Raji (cell line): Measurements from ENCODE around the gene RHBG.

Experiments
- POLR2A ChIP-seq: IDR thresholded peaks from 2 replicates; pipeline ENCODE4 v1.6.1; 2011; ENCODE audit warnings: low read depth, low read length, control low read depth; ENCODE audit not compliant: insufficient read depth

RHBG gene

DNA sequence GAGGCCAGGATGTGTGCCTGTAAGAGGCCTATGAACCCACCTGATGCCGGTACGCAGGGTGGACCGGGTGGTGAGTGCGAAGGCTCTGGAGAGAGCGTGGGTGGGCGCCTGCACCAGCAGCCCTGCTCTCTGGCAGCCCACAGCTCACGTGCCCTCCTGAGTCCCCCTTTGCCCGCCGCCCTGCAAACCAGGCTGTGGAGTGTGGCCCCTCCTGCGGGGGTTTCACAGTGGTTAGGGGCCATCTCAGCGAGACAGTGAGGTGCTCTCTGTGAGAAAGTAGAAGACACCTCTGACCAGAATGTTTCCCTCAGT is 22.3 kb downstream of the RHBG start:
- TF ChIP-seq POLR2A, result no peak

DNA sequence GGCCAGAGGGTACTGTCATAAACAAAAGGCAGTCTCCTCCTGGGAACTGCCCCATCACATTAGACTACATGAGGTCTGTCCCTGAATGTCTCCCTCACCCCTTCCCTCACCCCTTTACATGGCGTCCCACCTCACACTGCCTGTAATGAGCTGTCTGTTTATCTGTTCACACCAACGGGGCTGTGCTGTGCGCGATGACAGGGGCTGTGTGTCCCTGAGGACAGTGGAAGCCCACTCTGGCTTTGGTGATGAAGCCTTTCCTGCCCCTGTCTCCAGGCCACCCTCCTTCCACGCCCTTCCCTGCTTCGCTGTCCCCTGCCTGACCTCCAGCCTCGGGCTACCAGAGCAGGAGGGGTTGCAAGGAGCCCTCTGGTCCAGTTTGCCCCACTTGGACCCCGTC is 22.7 kb downstream of the RHBG start:
- no peak for TF ChIP-seq POLR2A

DNA sequence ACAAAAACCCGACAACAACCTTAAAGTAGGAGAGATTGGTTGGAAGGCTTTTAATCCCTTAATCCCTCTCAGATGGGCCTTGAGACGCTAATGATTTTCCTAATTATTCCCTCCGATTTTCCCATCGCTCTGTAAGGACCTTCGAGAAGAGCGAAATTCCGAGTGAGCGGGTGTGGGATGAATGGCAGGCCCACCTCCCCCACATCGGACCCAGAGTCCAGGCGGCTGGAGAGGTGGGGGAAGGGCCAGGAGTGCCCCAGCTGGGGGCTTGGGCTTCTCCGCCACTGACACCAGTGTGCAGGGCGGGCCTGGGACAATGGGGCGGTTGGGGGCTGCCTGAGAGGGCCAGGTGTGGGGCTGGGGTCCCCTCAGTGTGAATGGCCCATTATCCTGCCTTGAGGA is 23.4 kb downstream of the RHBG start:
- no peak for TF ChIP-seq POLR2A

DNA sequence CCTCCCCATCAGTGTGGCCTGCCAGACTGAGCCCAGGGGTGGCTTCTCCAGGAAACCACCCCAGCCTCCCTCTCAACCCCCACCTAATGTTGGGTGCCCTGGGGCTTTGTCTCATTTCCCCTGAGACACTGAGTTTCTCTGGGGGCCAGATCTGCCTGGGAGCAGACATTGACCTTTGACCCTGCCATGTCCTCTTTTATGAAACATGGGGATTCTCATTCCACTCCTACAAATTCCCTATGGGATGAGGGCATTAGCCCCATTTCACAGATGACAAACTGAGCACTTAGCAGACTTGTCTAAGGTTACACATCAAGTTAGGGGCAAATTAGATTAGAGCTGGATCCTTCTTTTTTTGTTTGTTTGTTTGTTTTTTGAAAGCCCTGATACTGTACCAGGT is 24.1 kb downstream of the RHBG start:
- TF ChIP-seq POLR2A, result no peak

DNA sequence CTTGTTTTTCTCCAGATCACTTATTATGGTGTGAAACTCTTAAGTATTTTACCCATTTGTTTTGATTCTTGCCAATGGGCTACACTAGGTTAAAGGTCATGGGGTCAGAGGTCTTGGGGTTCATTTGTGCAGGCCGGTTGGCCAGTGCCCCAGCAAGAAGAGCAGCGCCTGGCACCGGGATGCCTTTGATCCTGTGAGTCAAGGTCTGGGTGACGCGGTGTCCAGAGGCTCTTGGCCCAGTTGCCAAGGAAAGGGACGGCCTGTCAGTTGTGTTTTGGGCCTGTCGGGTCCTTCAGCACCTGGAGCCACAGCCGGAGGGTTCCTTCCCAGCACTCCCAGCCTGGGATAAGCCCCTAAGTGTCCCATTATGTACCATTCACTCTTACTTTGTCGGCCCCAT is 25.1 kb downstream of the RHBG start:
- no peak for TF ChIP-seq POLR2A

DNA sequence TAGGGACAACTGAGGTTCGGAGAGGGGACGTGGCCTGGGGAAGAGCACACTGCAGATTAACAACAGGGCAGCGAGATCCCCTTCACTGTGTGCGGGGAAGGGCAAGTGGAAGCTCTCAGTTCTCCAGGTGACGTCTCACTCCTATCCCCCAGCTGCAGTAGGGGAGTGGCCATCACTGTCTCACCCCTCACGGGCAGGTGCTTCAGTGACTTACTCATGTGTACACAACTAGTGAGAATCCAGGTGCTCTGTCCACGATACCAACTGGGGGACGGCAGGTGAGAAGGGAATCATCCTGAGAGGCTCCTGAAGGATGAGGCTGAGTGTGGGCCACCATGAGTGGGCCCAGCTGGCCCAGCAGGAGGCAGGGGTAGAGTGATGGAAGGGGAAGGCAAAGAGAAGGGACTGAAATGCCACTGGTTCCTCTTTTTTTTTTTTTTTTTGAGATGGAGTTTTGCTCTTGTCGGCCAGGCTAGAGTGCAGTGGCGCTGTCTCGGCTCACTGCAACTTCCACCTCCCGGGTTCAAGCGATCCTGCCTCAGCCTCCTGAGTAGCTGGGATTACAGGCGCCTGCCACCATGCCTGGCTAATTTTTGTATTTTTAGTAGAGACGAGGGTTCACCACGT is 25.9 kb downstream of the RHBG start:
- no peak for TF ChIP-seq POLR2A

DNA sequence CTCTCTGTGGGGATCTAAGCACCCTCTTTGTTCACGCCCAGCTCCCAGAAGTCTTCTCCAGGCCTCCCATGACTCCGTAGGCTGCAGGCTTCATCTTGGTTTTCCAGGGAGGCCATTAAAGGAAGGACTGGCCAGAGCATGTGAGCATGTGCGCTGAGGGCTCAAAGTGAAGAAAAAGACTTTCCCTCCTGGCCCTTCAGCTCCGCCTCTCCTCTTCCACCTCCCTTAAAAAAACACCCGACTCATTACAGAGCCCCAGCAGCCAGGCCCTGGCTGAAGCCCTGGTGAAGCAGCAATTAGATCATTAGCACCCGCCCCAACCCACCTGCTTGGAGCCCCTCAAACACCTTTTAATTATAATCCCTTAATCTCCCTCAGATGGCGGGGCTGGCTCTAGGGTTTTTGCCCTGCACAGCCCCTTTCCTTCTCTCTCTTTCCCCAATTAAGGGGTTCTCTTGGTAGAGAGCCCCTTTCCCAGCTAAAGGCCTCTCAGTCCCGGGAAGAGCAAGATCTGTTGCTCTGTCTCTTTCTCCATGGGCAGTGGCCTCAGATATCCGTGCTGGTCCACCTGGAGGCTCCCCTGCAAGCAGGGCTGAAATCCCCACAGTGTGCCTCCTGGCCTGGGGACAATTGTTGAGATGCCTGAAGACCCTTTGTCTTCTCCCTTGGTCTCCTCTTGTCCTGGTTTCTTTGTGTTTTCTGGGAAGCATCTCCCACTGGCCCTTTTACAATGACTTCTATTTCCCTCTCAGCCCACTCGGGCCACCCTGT is 30.5 kb downstream of the RHBG start:
- TF ChIP-seq POLR2A, result no peak

DNA sequence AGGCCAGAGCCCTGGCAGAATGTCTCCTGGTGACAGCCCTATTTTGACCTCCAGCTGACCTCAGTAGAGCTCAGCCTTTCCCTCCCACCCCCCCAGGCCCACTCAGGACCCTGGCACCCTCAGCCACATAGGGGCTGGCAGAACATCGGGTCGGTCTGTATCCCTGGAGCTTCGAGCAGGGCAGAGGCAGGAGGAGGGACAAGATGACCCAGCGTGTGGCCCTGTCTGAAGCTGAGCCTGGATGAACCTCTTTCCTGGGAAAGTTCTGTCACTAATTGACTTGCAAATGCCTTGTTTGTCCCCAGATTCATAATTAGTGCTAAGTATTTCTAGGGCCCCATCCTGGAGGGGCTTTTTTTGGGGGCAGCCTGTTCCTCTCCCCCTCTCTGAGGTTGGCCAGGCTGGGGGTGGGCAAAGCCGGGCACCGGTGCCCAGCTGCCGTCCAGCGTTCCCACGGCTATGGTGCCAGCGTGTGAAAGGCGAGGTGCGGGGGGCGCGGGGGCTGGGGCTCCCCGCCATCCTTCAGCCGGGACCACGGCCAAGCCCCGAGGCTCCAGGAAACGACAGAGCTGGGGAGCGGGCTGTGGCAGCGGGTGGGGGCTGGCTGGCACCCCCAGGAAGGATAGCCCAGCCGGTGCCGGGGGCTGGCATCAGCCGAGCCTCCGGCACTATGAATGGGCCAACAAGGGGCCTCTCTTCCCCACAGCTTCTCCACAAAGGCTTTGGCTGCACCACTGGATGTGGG is 31.4 kb downstream of the RHBG start:
- no peak for TF ChIP-seq POLR2A

DNA sequence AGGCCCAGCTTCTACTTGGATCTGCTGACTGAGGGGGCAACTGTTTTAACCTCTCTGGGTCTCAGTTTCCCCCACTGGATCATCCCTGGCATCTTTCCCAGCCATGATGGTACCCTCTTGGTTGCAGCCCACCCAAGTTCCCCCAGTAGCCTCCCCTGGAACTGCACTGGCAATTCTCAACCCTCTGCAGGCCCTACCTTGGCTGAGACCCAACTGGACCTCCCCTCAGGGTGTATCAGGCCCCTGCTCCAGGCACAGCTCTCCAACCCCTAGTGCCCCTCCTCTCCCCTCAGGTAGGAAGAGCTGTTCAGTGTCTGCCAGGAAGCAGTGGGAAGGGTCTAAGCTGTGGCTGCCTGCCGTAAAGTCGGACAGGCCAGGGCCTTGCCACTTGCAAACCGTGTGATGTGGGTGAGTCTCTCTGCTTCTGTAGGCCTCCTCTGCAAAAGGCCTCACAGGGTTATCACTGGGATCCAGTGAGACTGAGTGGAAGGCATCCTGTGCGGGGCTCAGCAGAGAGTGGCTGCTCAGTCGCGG is 32.1 kb downstream of the RHBG start:
- TF ChIP-seq POLR2A, result no peak

DNA sequence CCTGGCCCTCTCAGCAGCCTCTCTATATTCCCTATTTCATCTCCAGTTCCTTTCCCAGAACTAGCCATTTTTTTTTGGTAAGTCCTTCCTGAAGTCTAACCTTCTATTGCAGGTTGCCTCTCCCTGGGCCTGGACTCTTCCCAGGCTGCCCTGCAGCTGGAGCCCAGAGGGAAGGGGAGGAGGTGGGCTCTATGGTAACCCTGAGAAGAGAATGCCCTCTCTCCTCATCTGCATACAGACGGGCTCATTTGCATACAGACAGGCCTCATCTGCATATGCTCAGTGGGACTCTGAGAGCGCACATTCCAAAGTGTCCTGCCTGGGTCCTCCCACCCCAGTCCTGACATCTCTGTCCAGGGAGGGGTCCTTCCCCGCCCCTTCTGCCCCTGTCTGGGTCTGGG is 32.7 kb downstream of the RHBG start:
- no peak for TF ChIP-seq POLR2A

DNA sequence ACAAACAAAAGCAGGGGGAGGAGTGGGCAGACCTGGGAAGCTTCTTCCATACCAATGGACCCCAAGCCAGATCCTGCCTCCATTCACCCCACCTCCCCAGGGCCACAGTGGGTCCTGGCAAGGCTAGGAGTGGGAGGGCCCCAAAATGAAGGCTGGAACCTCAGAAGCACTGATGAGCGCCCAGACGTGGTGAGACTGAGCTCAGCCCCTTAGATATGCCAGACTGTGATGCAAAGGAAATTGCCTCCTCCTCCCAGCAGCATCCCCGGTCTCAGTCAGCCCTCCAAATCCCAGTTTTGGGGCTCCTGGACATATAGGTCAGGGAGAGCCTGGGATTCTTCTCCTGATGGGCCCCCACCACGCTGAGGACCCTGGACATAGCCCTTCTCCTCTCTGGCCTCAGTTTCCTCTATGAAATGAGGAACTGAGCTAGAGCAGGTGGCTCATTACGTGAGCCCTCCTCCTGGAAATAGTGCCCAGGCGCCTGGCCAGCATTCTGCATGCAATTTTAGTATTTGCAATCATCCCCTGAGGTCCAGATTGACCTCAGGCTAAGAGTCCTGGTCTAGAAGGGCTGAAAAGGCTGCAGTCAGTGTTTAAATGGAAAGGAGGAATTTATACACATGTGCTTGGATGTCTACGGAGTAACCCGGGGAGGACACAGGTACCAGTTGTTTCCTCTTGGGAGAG is 33.5 kb downstream of the RHBG start:
- no peak for TF ChIP-seq POLR2A

DNA sequence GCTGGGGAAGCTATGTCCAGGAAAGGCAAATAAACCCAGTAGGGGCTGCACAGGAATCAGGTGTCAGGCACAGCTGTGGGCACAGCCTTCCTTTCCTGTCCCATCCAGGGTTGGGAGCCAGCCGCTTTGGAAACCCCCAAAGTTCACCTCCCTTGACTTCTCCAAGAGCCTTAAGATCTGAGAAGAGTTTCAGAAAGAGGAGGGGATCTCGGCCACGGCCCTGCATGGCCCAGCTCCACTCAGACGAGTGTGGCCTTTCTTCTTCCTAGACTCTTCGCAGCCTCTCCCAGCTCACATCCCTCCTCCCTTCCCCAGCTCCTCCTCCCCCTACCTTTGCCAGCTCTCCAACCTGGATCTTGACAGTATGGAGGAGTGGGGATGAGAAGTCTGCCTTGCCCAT is 36.7 kb downstream of the RHBG start:
- TF ChIP-seq POLR2A, result no peak

DNA sequence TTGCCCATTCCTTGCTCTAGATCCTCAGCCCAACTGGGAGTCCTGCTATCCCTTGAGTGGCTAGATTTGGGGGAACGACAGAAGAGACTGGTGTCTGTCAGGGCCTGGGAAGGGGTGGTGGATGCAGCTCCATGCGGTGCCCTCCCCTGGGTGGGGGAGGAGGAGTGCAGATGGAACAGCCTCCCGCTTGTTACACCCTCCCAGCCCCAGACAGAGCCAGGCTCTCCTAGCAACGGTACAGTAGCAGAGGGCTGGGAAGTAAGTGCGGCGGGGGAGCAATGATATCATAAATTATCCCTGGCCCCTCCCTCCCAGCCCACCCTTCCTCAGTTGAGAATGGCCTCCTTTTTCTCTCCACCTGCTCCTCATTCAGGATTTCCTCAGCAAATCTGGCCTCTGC is 37.2 kb downstream of the RHBG start:
- no peak for TF ChIP-seq POLR2A

DNA sequence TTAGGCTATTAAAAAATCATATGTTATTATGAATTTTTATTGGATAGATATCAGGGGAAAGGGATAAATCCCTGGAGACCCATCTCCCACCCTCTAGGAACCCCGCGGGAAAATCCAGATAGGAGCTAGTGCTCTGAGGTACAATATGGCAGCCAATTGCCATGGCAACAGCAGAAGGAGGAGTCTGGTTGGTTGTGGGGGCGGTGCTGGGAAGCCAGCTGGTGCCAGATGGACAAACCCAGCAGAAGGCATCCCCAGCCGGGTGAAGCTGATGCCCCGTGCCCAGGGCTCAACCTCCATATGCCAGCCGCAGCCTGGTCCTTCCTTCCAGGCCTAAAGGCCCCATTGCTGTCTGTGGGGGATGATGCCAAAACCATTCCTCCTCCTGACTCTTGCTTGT is 38.3 kb downstream of the RHBG start:
- TF ChIP-seq POLR2A, result no peak

DNA sequence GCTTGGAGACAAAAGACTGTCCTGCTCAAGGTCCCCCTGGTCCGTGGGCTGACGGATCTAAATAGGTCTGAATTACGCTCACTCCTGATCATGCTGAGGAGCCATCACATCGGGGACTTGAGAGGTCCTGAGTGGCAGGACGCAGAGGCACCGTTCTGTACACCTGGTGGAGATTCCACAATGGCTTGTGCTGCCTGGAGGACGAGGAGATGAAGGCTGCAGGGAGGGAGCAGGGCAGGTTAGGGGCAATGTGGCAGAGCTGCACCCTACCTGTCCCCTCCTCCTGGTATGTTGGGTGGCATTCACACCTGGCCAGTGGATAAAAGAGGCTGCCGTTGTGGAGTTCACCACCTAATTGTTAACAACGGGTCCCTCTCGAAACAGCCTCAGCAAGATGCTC is 38.7 kb downstream of the RHBG start:
- TF ChIP-seq POLR2A, result no peak

DNA sequence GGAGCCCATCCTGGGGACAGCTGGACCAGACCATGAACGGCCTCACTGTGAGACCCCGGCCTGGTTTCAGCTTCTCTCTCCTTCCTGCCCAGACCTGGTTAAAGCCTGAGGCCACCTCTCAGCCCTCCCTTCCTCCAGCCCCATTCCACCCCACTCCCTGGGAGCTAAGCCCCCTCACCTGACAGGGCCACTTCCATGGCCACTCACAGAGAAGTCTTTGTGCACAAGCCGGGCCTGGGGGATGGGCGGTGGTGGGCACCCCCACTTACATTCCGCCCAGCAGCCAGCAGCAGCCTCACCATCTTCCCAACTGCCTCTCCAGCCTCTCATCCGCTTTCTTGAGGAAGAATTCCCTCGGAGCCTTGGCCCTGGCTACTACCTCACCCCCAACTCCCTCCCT is 40.4 kb downstream of the RHBG start:
- no peak for TF ChIP-seq POLR2A

DNA sequence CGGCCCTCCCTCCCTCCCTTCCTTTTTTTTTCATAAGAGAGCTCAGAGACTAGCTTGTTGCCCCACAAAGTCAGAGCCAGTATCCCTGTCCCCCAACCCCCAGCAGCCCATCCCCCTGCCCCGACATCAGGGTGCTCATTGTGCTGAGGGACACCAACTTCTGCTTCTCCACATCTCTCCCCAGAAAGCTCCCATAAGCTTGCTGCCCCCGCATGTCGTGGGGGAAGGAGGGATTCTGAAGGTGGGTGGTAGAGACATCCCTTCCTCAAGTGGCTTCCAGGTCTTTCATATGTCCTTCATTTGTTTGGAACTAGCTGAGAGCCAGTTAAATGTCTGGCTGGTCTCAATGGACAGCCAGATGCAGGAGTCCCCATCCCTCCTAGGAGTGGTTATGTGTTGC is 41.2 kb downstream of the RHBG start:
- TF ChIP-seq POLR2A, result no peak
